GM12878 (cell line): ENCODE results near the gene RAB34. TPM values are rescaled to one million over a fixed set of nuclear protein-coding genes. Genes with fewer than 3 reads are reported as not detected.
A peak's percentile ranks its signal among the peaks of the same experiment; 100 is the strongest.
"Not testable (repeated sequence)": the region's sequence is repeated elsewhere in the genome, so short reads cannot be mapped to it uniquely, and the experiment has no call there.

ENCODE experiments used
- ATAC-seq: fragments of 200-7000 bp; cut with Tn5 transposase; 3 replicates; pipeline ENCODE4 v1.9.1; 2020; ENCODE audit warnings: mild to moderate bottlenecking, moderate library complexity
- BruUV-seq: library from RNA; stranded (reverse); fragments of 400-500 nt; replicated peaks from 2 replicates; lab custom pipeline; 2021; lab: Mats Ljungman, UMichigan
- CTCF ChIA-PET: fragments of 300-600 bp; sonication (Branson Sonifier 250); formaldehyde crosslinking; extraction: SDS; loops from one replicate; lab custom pipeline; 2021; ENCODE audit warnings: inconsistent platforms; lab: Yijun Ruan, JAX
- POLR2A ChIA-PET: fragments of 350-600 bp; formaldehyde crosslinking; extraction: SDS; loops from one replicate; lab custom pipeline; 2021; ENCODE audit warnings: inconsistent platforms; lab: Charles Lee
- RAD21 ChIA-PET: fragments of 300-600 bp; sonication (Branson Sonifier 250); formaldehyde crosslinking; loops from one replicate; lab custom pipeline; 2023; ENCODE audit warnings: antibody characterized with exemption; ENCODE audit not compliant: unreplicated experiment; lab: Charles Lee
- SMC1A ChIA-PET: fragments of 300-600 bp; sonication (Branson Sonifier 250); formaldehyde crosslinking; loops from one replicate; lab custom pipeline; 2023; ENCODE audit not compliant: unreplicated experiment, uncharacterized antibody; lab: Charles Lee
- DNase-seq: peaks from one replicate; pipeline ENCODE4 v3.0.0-alpha.2; 2011; ENCODE audit warnings: low read depth, low spot score
- FAIRE-seq: peaks from 3 replicates; lab custom pipeline; 2011; peaks lifted over from hg19 to GRCh38; lab: Jason Lieb, UNC
- H2AFZ ChIP-seq: 2 replicates; pipeline ENCODE4 v1.6.0; 2011; ENCODE audit warnings: low read depth, low read length, control low read depth; ENCODE audit not compliant: control insufficient read depth
- H3K27ac ChIP-seq: 2 replicates; pipeline ENCODE4 v1.5.1; 2011; ENCODE audit warnings: control low read depth; ENCODE audit not compliant: control insufficient read depth, insufficient read depth
- H3K27me3 ChIP-seq, 2 experiments: replicated peaks in 1 of 2; 2 replicates each; pipeline versions ENCODE4 v1.6.0 to v1.6.1; 2011; ENCODE audit warnings: low read length in 1 of 2; ENCODE audit not compliant: control insufficient read depth in 2 of 2, insufficient read depth in 2 of 2
- H3K36me3 ChIP-seq, 2 experiments: 2 replicates each; pipeline ENCODE4 v1.5.1; 2011; ENCODE audit warnings: low read length in 1 of 2; ENCODE audit not compliant: control insufficient read depth in 2 of 2, insufficient read depth in 2 of 2
- H3K4me1 ChIP-seq: 2 replicates; pipeline ENCODE4 v1.6.1; 2011; ENCODE audit warnings: mild to moderate bottlenecking, low read length, moderate library complexity, mixed read lengths; ENCODE audit not compliant: control insufficient read depth, insufficient read depth
- H3K4me2 ChIP-seq: 2 replicates; pipeline ENCODE4 v1.6.0; 2011; ENCODE audit warnings: control low read depth; ENCODE audit not compliant: control insufficient read depth, insufficient read depth
- H3K4me3 ChIP-seq: fragments of 200-600 bp; sonication (generic); 2 replicates; pipeline ENCODE4 v1.5.1; 2016
- H3K79me2 ChIP-seq: 2 replicates; pipeline ENCODE4 v1.6.0; 2011; ENCODE audit warnings: low read length; ENCODE audit not compliant: control insufficient read depth, insufficient read depth
- H3K9ac ChIP-seq: 2 replicates; pipeline ENCODE4 v1.8.0; 2011; ENCODE audit warnings: low read length, control low read depth, mixed read lengths; ENCODE audit not compliant: control insufficient read depth, insufficient read depth
- H3K9me3 ChIP-seq: replicated peaks from 3 replicates; pipeline ENCODE4 v1.5.1; 2011; ENCODE audit warnings: mild to moderate bottlenecking, low read length; ENCODE audit not compliant: control insufficient read depth, insufficient read depth
- H4K20me1 ChIP-seq: 2 replicates; pipeline ENCODE4 v1.6.0; 2011; ENCODE audit not compliant: control insufficient read depth, insufficient read depth
- POLR2A ChIP-seq: IDR thresholded peaks from 2 replicates; pipeline ENCODE4 v1.6.1; 2011; ENCODE audit warnings: low read depth, mild to moderate bottlenecking, low read length
- POLR2AphosphoS5 ChIP-seq: IDR thresholded peaks from 2 replicates; pipeline ENCODE4 v1.6.1; 2011; ENCODE audit warnings: mild to moderate bottlenecking, low read length, inconsistent platforms
- WGBS: methylation state at CpG from one replicate; pipeline ENCODE4 v1.1.6; 2016; ENCODE audit warnings: low lambda C conversion rate; ENCODE audit not compliant: insufficient replicate concordance, insufficient coverage; ENCODE audit errors: missing lambda C conversion rate; 5-methylcytosine and 5-hydroxymethylcytosine counted together
- in situ Hi-C: fragments of 300-500 bp; cut with MboI; formaldehyde crosslinking; loops from 9 replicates; pipeline ENCODE4 v1.14.3; 2018; ENCODE audit warnings: mixed read lengths
- intact Hi-C: fragments of 100-400 bp; cut with micrococcal nuclease; formaldehyde crosslinking; loops from one replicate; pipeline ENCODE4 v1.14.2; 2022; ENCODE audit not compliant: unreplicated experiment
- polyA plus RNA-seq, 11 experiments: library from polyadenylated mRNA; depleted of rRNA in 4 of 11; unstranded in 6 of 11; stranded (reverse) in 5 of 11; fragments of >200 nt; fragmentation: Nextera tagmentation in 4 of 11; fragmentation: Illumina TruSeq in 1 of 11; extraction: Ambion mirVana in 4 of 11; extraction: Trizol in 1 of 11; gene quantifications; 1 replicate in 1 of 11; 2 replicates in 10 of 11; pipeline versions ENCODE4 v1.2.1 to v1.2.3, GENCODE V29; 2011 to 2016; ENCODE audit warnings: inconsistent platforms in 2 of 11, missing spikeins in 2 of 11, low read depth in 1 of 11
- total RNA-seq, 4 experiments: library from RNA; depleted of rRNA in 3 of 4; stranded (reverse); fragments of >200 nt in 3 of 4; fragmentation: Illumina TruSeq in 1 of 4; extraction: Trizol in 1 of 4; gene quantifications; 2 replicates each; pipeline versions ENCODE4 v1.2.1 to v1.2.3, GENCODE V29; 2013 to 2021

RAB34 gene
- total and polyA plus RNA-seq, 10 of the 15 experiments (the other 5 are each of a cell fraction or from before 2014, with no cell fraction given), result 0.37 to 46.4 (median 32.8) TPM

DNA sequence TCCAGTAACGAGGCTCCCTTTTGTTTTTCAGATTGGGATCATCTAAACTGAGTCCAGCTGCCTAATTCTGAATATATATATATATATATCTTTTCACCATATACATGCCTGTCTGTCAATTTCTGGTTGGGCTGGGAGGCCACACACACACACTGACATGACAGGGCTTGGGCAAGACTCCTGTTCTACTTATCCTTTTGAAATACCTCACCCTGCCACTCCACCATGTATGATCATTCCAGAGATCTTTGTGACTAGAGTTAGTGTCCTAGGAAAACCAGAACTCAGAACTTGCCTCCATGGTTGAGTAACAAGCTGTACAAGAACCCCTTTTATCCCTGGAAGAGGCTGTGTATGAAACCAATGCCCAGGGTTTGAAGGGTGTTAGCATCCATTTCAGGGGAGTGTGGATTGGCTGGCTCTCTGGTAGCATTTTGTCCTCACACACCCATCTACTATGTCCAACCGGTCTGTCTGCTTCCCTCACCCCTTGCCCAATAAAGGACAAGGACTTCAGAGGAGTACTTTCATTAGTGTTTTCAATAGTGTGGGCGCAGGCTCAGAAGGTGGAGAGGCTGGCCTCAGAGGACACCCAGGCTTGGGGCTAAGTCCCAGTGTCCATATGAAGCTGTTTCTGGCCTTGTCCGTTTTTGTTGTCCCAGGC, 6.3 kb upstream of the RAB34 start:
- ChIA-PET CTCF (interaction anchor here (1.0 to 12.6 kb wide), 3 partner anchors 25 to 178 kb away, joined by 3 to 394 read pairs (median 147); no protein-coding TSS in a partner anchor), POLR2A (interaction anchor here (0.6 to 17.2 kb wide), 3 partner anchors 15 to 49 kb away, joined by 3 to 485 read pairs (median 6); partner anchors contain the start of gene TRAF4), RAD21 (interaction anchor here (1.4 to 6.8 kb wide), 3 partner anchors 12 to 39 kb away, joined by 5 to 375 read pairs (median 109); partner anchors contain the start of genes PROCA1 and TRAF4), SMC1A (interaction anchor here (1.4 to 11.3 kb wide), 2 partner anchors 12 to 21 kb away, joined by 3 to 326 read pairs; partner anchors contain the start of genes PROCA1 and TRAF4)
- peak; percentile 48; the same call in 1 of the 2 replicates for TF ChIP-seq POLR2A
- peak; percentile 8; the same call in 1 of the 2 replicates for TF ChIP-seq POLR2AphosphoS5
- H3K9ac ChIP-seq, BruUV-seq, H2AFZ ChIP-seq, in situ Hi-C loops, H4K20me1 ChIP-seq, DNase-seq, H3K27me3 ChIP-seq, H3K9me3 ChIP-seq, ATAC-seq, FAIRE-seq: not testable (repeated sequence)
- Histone ChIP-seq H3K79me2 (peaks cover 45% of the 10 kb centered on the region), H3K36me3 (peaks cover 12 to 20% of the 10 kb centered on the region in 2 experiments; a peak in 3 of 4 replicates), H3K27ac (0 out of 2 replicates have a peak overlapping the region, but pooled peaks have one; percentile 4), H3K4me3 (0 out of 2 replicates have a peak overlapping the region, but pooled peaks have one; percentile 25), H3K4me1 (peaks cover 19% of the 10 kb centered on the region), H3K4me2 (peak overlapping the region; percentile 82; the same call in 1 of the 2 replicates)
- intact Hi-C loops, result loop anchor here (10.0 kb wide), 1 partner anchor 391 kb away; no protein-coding TSS in a partner anchor
- WGBS, result 46% methylated on average over 4 of the region's 4 CpGs
